HG02885 (cell line): Measurements from ENCODE around the gene DPF1.
"Not testable (repeated sequence)": the region's sequence is repeated elsewhere in the genome, so short reads cannot be mapped to it uniquely, and the experiment has no call there.

Source experiments
- ATAC-seq: cut with Tn5 transposase; IDR thresholded peaks from one replicate; pipeline ENCODE4 v1.9.1; 2021; ENCODE audit warnings: mild to moderate bottlenecking; ENCODE audit not compliant: unreplicated experiment, poor library complexity

Gene DPF1

DNA sequence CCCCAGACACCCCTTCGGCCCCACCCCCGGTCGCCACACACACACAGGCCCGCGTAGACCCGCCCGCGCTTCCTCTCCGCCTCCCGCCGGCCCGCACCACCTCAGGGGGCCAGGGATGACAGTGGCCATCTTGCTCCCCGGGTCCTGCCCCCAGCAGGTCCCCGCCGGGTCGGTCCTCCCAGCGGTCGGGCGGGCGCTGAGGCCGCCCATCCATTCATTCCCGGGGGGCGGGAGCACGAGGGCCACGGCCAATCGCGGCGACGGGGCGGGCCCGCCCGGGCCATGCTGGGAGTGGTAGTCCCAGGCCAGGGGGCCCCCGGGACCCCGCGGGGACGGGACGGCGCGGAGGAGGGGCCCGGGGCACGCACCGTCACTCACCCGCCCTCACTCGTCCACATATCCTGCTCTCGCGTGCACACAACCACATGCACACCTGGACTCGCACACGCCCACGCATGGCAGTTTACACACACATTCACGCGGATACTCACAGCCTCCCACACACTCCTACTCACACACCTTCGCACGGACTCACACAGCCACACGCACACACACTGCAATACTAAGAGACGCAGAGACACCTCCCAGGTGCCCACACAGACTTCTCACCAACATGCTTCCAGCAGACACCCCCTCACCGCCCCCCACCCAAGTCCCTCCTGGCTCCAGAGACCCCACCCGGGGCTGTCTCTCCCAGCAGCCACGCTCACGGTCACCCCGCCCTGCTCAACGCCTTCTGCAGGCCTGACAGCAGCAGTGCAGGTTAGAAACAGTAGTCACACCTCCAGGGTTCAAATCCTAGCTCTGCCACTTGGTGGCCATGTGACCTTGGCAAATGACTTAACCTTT lies at the start of gene DPF1:
Gene DPF1 (minus strand): TSS at position 209 of the 849 bp plus-strand sequence. CDS start 80 bp downstream, at position 129.
- ATAC-seq, result peak; percentile 90

DNA sequence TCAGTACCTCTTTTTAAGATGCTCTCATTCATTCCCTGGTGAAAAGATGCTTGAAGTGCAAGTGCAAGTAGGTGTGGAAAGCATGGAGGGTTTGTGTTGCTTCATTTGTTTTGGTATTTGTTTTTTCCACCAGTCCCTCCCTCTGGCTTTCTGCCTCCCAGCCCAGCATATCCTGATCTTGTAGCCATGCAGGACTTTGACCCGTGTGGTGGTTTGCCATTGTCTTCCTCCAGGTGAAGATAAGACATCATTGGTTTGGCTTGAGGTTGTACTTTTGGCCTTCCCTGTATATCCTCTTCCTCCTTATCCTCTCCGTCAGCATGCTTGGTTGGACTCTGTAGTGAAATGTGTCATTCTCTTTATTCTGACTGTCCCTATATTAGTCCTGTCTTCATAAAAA lies 49.5 kb upstream of the DPF1 start:
- ATAC-seq, result no peak

GRCh38 chr19:38270587-38271167 lies 46.7 kb upstream of the DPF1 start:
- no peak for ATAC-seq

DNA sequence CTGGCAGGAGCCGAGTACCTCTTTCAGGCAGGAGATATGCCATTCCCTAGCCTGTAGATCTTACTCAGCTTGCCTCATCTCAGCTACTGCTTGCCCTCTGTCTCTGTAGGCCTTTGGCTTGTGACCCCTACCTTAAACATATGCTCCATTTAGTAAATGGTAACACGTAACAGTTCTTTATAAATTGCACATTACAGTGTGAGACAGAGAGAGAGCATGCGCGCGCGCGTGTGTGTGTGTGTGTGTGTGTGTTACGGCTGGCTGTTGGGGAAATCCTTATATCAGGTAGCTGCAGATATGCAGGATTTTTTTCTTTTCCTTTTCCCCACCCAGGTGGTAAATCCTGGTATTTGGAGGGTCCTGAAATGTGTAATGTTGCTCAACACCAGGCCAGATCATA lies 44.5 kb upstream of the DPF1 start:
- ATAC-seq, result no peak

- no peak for ATAC-seq
Measured at GRCh38 chr19:38267761-38268483, 43.9 kb upstream of the DPF1 start.

GRCh38 chr19:38266981-38267597 lies 43.1 kb upstream of the DPF1 start:
- ATAC-seq, result no peak

DNA sequence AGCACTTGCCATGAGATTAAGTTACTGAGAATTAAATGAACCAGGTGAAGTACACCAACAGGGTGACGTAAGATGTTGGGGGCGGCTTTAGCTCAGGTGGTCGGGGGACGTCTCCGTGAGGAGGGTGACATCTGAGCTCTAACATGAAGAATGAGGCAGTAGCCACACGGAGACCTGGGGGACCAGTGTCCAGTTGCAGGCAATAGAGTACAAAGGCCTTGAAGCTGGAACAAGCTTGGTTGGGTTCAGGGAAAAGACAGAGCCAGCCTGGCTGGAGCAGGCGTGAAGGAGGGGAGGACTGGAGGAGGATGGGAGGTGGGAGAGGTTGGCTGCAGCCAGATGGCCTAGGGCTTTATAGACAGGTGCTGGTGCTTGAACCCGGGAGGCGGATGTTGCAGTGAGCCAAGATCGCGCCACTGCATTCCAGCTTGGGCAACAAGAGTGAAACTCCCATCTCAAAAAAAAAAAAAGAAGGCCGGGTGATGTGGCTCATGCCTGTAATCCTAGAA lies 42.0 kb upstream of the DPF1 start:
- ATAC-seq, result no peak

DNA sequence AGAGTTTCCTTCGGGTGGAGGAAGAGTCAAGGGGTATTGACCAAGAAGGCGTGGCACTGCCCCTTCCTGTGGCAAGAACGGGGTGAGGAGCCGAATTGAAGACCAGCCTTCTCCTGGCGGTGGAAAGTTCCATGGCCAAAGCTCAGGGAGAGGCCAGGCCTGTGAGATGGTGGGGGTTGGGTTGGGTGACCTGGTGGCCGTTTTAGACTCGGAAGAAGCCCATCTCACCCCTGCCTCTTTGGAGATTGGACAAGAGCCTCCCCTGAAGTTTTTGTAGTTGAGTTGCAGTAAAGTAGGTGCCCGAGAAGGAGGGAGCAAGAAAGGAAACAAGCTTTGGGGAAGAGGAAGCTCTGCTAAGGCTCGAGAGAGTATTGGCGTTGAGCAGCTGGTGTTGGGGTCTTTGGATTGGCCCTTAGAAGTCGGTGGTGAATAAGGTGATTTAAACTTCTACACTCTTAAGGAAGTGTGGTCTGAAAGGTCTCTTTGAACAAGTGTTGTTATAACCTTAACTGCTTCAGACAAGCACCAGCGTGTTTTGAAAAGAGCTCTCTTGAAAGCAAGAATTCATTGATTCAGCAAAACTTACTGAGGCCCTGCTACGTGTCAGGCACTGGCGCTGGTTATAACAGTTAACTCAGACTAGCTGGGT lies 41.3 kb upstream of the DPF1 start:
- ATAC-seq, result no peak

- no peak for ATAC-seq
Measured at GRCh38 chr19:38264486-38265212, 40.6 kb upstream of the DPF1 start, which contains the start of gene SPINT2. TSS of gene SPINT2 (plus strand) at chr19:38264573. CDS start at chr19:38264893, 320 bp downstream.

GRCh38 chr19:38263689-38264485 lies 39.9 kb upstream of the DPF1 start:
- ATAC-seq, result no peak

GRCh38 chr19:38262585-38263268 lies 38.7 kb upstream of the DPF1 start:
- no peak for ATAC-seq

DNA sequence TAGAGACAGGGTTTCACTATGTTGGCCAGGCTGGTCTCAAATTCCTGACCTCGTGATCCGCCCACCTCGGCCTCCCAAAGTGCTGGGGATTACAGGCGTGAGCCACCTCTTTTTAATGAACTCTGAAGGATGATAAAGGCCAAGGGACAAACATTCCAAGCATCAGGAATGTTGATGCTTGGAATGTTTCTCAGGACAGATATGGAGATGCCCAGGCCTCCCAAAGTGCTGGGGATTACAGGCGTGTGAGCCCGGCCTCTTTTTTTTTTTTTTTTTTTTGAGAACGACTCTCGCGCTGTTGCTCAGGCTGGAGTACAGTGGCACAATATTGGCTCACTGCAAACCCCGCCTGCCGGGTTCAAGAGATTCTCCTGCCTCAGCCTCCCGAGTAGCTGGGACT lies 37.9 kb upstream of the DPF1 start:
- not testable (repeated sequence) for ATAC-seq

GRCh38 chr19:38255383-38256014 lies 31.5 kb upstream of the DPF1 start:
- no peak for ATAC-seq

- no peak for ATAC-seq
Measured at GRCh38 chr19:38253788-38254187, 29.8 kb upstream of the DPF1 start.

DNA sequence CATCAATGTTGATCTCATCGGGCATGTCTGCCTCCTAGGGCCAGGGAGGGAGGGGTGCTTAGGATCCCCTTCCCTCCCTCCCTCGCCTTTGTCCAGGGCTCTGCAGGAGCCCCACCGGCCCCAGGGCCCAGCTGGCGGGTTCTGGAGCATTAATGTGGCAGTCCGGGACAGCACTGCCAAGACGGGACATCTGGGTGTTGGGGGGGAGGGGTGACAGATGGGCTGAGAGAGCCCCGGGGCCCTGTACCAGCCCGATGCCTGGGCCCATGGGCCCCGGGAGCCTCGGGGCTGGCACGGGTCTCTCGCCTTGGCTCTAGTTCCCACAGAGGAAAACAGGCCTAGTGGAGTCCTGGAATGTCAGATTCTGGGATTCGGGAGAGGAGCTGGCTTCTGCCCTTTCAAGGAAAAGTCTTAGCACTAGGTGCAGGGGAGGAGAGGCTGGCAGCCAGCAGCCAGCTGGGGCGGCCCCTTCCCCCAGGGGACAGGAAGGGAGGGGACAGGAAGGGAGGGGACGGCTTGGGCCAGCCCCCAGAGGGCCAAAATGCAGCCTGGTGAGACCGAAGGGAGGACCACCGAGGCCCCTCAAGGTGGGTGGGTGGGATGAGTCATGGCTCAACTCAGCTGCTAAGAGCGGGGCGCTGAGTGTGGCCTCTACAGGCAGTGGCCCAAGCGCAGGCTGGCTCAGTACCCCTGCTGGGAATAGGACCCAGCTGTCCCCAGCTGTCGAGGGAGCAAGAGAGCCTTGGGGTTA lies 29.1 kb upstream of the DPF1 start:
- no peak for ATAC-seq

DNA sequence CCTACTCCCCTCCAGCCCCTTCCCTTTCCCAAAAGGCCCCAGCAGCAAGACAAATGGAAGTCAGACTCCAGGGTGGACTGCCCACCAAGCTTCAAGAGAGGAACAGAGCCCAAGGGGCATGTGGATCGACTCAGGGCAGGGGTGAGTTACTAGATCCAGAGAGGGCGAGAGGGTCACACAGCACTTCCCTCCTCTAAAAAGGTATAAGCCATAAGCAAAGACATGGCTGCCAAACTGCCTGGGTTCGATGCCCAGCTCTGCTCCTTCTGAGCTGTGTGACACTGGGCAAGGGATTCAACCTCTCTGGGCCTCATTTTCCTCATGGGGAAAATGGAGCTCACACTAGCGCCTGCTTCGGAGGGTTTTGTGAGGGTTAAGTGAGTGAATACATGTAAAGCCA lies 28.4 kb upstream of the DPF1 start:
- no peak for ATAC-seq

GRCh38 chr19:38251564-38252051 lies 27.6 kb upstream of the DPF1 start:
- ATAC-seq, result no peak
